ENCODE results near the gene MUC13. TPM values are rescaled to one million over a fixed set of nuclear protein-coding genes. Genes with fewer than 3 reads are reported as not detected.
A peak's percentile ranks its signal among the peaks of the same experiment; 100 is the strongest.

MUC13 gene
- total and polyA plus RNA-seq, 9 of the 15 experiments (the other 6 are each of a cell fraction or from before 2014, with no cell fraction given): 0.09 TPM; not detected in 8

DNA sequence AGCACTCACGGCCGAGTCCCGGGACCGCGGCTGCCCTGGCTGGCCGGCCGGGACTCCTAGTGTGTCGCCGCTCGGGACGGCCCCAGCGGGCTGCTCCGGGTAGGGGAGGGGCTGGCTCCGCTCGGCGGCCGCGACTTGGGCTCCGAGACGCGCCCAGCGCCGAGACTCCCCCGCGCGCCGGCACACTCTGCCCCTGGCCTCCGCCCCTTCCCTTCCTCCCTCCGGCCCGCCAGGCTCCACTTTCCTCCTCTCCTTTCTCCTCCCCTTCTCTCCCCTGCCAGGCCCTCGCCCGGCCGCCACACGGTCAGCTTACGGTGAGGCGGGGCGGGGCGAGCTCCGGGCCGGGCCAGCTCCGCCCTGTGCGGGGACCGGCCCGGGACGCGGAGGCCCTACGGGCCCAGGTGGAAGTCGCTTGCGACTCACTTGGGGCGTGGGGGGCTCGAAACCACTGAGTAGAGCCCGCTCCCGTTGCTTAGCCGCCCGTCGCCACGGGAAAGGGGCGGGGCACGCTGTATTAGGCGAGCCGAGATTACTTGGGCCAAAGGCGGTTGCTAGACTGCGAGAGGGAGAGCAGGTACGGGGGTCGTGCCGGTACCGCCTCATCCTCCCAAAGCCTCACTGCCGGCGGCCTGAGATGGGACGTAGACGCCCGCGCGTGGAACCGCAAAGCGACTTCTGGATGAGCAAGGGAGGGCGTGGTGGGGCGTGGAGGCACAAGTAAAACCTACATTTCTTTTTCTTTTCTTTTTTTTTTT, 47.2 kb downstream of the MUC13 start, which contains the start of gene ITGB5 (continued):
- TF ChIP-seq, protein P1, sequence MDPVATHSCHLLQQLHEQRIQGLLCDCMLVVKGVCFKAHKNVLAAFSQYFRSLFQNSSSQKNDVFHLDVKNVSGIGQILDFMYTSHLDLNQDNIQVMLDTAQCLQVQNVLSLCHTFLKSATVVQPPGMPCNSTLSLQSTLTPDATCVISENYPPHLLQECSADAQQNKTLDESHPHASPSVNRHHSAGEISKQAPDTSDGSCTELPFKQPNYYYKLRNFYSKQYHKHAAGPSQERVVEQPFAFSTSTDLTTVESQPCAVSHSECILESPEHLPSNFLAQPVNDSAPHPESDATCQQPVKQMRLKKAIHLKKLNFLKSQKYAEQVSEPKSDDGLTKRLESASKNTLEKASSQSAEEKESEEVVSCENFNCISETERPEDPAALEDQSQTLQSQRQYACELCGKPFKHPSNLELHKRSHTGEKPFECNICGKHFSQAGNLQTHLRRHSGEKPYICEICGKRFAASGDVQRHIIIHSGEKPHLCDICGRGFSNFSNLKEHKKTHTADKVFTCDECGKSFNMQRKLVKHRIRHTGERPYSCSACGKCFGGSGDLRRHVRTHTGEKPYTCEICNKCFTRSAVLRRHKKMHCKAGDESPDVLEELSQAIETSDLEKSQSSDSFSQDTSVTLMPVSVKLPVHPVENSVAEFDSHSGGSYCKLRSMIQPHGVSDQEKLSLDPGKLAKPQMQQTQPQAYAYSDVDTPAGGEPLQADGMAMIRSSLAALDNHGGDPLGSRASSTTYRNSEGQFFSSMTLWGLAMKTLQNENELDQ (CRISPR knock-in tag; IDR thresholded peaks at IDR 0.05; ENCODE audit: borderline replicate concordance): no peak
- TF ChIP-seq KAT8 (IDR thresholded peaks at IDR 0.05; ENCODE audit: low read depth) (no peak), ZNF561 (CRISPR knock-in tag; conservative IDR thresholded peaks at IDR 0.05) (no peak), FOXK1 (CRISPR knock-in tag; IDR thresholded peaks at IDR 0.05; ENCODE audit: borderline replicate concordance) (no peak), ZNF239 (CRISPR knock-in tag; IDR thresholded peaks at IDR 0.05) (no peak), SP1 (CRISPR knock-in tag; IDR thresholded peaks at IDR 0.05) (peak; percentile 36; the same call in 1 of the 2 replicates), PCBP2 (IDR thresholded peaks at IDR 0.05; ENCODE audit: low read depth, low read length, poor library complexity, severe bottlenecking) (no peak), SIN3A (IDR thresholded peaks at IDR 0.05; ENCODE audit: borderline replicate concordance in 2 of 2, control insufficient read depth in 1 of 2, low read depth in 2 of 2, low read length in 2 of 2) (no peak), IFI16 (CRISPR knock-in tag; IDR thresholded peaks at IDR 0.05) (no peak), OTX1 (CRISPR knock-in tag; IDR thresholded peaks at IDR 0.05) (no peak), ZBTB17 (CRISPR knock-in tag; IDR thresholded peaks at IDR 0.05) (no peak), RBFOX2 (IDR thresholded peaks at IDR 0.05; ENCODE audit: low read depth, low read length) (peak; percentile 63), ZNF282 (CRISPR knock-in tag; IDR thresholded peaks at IDR 0.05) (no peak), PCBP1 (IDR thresholded peaks at IDR 0.05; ENCODE audit: low read depth, low read length, poor library complexity, severe bottlenecking) (peak; percentile 67), ZNF75A (CRISPR knock-in tag; IDR thresholded peaks at IDR 0.05) (no peak), SMC3 (conservative IDR thresholded peaks at IDR 0.05; ENCODE audit: insufficient read depth, low read depth, low read length) (no peak), LEF1 (IDR thresholded peaks at IDR 0.05) (no peak)
- TF ChIP-seq, protein P2, sequence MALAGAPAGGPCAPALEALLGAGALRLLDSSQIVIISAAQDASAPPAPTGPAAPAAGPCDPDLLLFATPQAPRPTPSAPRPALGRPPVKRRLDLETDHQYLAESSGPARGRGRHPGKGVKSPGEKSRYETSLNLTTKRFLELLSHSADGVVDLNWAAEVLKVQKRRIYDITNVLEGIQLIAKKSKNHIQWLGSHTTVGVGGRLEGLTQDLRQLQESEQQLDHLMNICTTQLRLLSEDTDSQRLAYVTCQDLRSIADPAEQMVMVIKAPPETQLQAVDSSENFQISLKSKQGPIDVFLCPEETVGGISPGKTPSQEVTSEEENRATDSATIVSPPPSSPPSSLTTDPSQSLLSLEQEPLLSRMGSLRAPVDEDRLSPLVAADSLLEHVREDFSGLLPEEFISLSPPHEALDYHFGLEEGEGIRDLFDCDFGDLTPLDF (CRISPR knock-in tag; IDR thresholded peaks at IDR 0.05): no peak
- TF ChIP-seq, protein P3, sequence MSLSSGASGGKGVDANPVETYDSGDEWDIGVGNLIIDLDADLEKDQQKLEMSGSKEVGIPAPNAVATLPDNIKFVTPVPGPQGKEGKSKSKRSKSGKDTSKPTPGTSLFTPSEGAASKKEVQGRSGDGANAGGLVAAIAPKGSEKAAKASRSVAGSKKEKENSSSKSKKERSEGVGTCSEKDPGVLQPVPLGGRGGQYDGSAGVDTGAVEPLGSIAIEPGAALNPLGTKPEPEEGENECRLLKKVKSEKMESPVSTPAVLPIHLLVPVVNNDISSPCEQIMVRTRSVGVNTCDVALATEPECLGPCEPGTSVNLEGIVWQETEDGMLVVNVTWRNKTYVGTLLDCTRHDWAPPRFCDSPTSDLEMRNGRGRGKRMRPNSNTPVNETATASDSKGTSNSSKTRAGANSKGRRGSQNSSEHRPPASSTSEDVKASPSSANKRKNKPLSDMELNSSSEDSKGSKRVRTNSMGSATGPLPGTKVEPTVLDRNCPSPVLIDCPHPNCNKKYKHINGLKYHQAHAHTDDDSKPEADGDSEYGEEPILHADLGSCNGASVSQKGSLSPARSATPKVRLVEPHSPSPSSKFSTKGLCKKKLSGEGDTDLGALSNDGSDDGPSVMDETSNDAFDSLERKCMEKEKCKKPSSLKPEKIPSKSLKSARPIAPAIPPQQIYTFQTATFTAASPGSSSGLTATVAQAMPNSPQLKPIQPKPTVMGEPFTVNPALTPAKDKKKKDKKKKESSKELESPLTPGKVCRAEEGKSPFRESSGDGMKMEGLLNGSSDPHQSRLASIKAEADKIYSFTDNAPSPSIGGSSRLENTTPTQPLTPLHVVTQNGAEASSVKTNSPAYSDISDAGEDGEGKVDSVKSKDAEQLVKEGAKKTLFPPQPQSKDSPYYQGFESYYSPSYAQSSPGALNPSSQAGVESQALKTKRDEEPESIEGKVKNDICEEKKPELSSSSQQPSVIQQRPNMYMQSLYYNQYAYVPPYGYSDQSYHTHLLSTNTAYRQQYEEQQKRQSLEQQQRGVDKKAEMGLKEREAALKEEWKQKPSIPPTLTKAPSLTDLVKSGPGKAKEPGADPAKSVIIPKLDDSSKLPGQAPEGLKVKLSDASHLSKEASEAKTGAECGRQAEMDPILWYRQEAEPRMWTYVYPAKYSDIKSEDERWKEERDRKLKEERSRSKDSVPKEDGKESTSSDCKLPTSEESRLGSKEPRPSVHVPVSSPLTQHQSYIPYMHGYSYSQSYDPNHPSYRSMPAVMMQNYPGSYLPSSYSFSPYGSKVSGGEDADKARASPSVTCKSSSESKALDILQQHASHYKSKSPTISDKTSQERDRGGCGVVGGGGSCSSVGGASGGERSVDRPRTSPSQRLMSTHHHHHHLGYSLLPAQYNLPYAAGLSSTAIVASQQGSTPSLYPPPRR (CRISPR knock-in tag; IDR thresholded peaks at IDR 0.05; ENCODE audit: borderline replicate concordance): no peak

Data from K562 (cell line).